NAMALWA (cell line): Measurements from ENCODE around the gene BOD1.

Experiments used
- DNase-seq: peaks from one replicate; pipeline ENCODE4 v3.0.0-alpha.2; 2015; ENCODE audit warnings: low spot score

The BOD1 gene

DNA sequence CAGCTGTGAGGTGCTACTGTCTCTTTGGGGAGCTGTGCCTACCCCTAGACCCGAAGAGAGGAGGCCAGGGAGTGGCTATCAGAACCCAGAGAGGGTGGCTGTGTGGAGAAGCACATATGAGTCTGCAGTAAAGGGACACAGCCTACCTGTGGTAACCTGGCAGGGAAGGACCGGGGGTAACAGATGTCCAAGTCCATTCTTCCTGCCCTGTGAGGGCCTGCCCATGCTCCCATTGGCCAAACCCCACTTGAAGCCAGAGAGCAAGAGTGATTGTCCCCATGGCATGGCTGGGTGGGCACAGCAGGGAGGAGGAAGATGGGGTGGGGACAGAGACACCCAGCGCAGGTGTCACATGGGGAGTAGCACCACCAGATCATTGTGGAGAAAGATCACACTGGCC, 39.3 kb downstream of the BOD1 start:
- no peak for DNase-seq

DNA sequence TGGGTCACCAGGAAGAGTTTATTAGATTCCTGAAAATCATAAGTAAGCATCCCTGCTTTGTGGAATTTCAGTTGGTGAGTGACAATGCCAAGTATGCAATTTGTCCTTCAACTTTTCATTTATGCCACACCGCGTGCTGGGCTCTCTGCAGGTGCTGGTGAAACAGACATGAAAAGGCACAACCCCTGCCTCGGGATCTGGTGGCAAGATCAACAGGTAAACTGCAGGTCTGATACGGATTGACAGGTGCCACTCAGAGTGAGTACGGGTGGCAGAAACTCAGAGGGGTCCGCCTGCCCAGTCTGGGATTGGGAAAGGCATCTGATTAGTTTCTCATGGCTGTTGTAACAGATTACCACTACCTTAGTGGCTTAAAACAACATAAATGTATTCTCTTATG, 40.5 kb downstream of the BOD1 start:
- no peak for DNase-seq

DNA sequence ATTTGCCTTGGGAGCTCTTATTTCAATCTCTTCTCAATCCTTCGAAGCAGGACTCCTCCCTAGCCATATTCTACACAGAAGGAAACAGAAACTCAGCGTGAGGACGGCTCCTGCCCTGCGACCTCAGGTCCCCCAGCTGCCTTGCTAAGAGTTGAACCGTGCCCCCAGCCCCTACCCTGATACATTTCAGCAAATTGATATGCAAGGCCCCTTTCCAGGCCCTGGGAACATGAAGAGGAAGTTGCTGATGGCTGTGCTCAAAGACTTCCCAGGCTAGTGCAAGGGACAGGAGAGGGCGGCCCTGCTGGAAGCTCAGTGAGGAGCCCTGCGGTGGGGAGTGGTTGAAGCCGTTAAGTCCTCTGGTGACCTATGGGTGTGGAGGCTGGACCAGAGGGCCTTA, 41.5 kb downstream of the BOD1 start:
- no peak for DNase-seq

DNA sequence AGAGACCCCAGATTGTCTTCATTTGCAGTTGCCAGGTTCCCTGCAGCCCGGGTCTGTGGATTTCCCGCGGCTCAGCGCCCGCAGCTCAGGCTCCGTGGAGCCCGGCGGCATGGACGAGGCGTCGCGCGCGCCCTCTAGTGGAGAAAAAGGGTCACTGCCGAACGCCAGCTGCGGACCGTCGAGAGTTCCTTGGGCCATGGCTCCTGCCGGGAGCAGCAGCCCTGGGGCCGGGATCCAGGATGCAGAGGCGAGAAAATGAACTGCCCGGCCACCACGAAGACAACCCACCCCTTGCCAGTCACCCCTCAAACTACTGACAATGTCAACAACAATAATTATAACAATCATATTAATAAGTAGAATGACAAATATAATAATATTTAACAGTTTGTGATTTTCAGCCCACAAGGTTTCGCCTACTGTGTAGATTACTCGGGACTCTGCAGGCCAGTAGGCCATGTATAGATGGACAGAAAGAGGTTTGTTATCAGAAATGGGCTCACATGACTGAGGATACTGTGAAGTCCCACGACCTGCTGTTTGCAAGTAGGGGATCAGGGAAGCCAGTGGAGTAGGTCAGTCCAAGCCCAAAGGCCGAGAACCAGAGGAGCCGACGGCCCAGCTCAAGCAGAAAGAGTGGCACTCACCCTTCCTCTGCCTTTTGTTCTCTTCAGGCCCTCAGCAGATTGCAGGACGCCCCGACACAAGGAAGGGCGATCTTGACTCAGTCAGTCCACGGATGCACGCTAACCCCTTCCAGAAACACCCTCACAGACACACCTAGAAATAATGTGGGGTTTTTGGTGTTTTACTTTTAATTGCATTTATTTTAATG, 43.1 kb downstream of the BOD1 start:
- peak; percentile 68 for DNase-seq

DNA sequence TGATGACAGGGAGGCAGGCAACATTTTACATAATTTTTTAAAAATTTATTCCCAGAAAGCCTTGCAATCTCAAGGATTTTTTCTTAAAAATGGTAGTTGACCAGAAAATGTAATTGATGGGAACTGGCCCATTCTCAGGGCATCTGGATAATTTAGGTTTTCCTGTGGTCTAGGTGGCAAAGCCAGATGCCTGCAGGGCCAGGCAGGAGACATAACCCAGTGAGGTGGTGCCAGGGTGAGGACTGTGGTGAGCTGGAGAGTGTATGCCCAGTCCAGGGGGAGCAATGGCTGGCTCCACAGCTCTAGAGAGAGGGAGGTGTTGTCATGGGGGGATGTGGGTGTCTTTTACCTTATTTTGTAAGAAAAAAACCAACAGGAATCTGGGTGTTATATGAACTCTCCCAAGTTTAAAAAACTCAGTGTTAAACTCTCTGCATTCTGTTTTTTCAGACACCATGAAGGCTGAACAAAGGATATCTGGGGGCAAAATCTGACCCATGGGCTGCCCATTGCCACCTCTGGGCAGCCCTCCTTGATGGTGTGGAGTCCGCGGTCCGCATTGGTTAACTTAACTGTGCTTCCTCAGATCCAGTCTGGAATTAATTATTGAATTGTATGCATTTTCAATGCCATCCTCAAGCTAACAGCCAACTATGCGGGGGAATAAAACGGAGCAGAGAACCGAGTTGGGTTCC, 43.9 kb downstream of the BOD1 start:
- no peak for DNase-seq

DNA sequence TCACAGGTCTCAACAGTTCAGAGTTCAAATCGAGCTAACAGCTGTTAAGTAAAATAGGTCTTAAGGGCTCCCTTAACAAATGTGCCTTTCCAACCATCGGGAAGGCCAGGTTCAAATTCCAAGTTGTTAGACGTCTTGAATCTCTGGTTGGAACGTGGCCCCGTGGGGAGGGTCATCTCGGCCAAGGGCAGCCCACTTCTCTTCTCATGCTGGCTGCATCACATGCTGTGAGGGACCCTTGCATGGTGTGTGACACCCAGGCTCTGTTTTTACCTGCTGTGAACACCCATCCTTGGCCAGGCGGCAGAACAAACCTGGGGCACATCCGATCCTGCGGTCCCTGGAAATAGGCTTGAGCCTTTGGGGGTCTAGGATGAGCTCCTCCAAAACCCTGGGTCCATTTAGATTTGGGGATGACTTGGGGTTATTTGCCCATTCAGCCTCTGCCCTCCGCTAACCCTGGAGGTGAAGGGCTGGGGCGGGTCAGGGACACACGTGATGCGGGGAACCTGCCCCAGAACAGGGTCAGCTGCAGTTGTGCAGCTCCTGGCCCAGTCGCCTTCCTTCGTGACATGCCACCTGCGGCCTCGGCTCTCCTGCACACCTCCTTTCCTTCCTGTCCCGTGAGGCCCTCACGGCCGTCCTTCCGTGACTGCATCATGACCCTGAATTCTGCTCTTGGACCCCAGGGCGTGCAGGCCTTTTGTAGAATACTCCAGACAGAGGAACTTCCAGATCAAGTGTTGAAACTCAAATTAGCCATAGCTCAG, 45.9 kb downstream of the BOD1 start:
- no peak for DNase-seq

DNA sequence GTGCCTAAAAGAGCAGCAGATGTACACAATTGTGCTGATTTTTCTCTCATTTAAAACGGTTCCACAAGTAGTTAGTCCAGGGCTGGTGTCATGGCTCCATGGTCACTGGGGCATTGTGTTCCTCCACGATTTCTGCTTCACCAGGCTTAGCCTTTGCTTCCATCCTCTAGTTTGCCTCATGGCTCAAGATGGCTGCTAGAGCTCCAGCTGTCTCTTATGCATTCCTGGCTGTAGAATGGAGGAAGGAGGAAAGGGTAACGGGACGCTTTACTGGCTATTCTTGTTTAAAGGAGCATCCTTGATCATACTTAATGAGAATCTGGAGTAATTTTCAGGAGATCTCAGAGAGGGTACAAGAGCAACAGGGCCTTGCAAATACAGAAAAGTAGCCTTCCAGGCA, 47.7 kb downstream of the BOD1 start:
- DNase-seq = no peak

DNA sequence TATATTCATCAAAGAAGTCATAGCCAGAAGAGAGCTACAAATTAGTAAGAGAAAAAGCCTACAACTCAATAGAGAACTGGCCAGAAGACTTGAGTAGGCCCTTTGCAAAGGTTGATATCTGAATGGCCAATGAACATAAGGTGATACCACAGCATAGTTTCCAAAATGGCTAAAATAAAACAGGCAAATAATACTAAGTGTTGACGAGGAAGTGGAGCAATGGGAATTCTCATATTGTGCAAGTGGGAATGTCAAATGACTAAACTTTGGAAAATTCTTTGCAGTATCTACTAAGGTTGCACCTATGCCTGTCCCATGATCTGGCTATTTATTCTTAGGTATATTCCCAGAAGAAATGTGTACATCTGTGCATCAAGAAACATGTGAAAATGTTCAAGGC, 48.3 kb downstream of the BOD1 start:
- no peak for DNase-seq

DNA sequence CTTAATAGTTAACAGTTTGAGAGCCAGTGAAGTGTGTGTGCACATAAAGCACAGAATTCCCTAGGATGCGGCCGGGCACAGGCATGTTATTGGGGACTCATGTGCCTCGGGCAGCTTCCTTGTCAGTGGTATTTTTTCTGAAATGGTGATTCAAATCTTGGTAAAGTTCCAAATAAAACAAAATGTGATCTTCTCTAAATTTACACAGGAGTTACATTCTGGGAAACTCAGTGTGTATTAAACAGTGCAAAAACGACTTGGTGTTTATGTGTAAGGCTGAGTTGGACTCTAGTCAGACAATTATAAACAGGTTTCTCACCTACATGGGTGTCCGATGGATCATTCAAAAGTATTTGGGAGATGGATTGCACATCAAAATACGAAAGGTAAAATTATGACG, 48.9 kb downstream of the BOD1 start:
- DNase-seq = no peak

DNA sequence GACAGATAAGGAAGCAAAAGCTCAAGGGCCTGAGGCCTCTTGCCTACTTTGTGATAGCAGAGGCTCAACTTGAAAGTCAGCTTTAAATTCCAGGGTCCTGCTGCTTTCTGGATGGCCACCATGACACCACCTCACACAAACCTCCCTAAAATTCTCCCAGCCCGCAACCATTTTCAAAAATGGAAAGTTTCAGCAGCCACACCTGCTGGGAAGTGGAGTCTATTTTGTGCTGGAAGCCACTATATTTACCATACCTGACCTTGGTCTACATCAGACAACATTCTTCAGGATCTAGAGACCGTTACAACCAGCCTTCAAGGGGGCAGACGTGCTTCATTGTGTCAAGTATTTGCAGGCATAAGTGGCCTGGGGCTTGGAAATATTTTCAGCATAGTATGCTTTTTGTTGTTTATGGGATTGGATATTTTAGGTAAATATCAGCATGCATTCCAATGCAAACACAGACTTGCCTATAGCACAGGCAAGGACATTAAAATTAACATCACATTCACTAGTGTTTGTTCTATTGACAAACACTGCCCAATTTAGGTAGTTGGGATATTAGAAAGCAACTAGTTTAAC, 50.9 kb downstream of the BOD1 start:
- DNase-seq = no peak

DNA sequence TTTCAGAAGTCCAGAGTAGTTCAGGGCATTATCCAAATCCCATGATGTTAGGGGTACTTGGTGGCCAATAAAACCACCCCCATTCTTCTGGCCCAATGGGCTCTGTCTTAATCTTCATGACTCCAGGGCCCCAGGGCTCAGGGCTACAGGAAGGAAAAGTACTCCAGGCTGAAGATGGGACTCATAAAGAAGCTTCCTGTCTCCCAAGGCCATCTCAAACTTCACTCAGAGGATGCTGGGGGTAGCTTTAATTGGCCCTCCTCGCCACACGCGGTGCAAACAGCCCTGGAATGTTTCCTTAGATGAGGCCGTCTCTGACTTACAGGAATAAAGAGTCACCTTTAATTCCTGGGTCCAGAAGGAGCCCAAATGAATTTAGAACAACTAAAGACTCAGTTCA, 52.3 kb downstream of the BOD1 start:
- DNase-seq = no peak

DNA sequence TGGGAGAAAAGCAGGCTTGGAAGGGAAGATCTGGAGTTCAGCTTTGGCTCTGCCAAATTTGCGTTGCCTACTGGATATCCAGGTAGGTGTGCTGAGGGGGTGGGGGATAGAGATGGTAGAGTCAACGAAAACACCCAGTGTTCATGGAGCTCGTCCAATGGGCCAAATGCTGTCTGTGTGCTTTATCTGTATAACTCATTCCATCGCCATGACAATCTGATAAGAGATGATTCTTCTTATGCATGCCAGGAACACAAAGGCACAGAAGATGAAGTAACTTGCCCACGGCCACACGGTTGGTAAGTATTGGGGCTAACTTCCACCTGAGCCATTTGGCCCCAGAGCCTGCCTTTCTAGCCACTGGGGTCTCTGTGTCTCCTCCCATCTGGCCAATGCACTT, 53.2 kb downstream of the BOD1 start:
- DNase-seq = no peak

DNA sequence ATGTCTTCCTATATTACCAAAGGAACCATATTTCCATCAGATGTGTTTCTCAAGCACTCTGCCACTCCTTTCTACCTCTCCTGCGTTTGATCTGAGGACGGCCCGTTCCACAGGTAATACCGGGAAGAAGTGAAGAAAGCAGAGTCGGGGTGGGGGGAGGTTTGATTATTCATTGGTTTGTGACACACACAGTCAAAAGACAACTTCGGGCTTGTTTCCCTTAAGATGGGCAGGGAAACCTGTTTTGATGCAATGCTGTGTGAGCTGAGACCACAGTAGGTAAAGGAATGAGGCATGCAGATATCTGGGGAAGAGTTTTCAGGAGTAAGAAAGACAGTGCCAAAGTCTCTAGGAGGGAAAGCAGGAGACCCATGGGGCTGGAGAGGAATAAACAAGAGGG, 54.0 kb downstream of the BOD1 start:
- no peak for DNase-seq
